ENCODE measurements around the gene SP4. TPM values are rescaled to one million over a fixed set of nuclear protein-coding genes. Genes with fewer than 3 reads are reported as not detected.

Gene SP4
- total RNA-seq, 4 donors from 2014 or later: 4.2 to 16.5 (median 5.1) TPM

DNA sequence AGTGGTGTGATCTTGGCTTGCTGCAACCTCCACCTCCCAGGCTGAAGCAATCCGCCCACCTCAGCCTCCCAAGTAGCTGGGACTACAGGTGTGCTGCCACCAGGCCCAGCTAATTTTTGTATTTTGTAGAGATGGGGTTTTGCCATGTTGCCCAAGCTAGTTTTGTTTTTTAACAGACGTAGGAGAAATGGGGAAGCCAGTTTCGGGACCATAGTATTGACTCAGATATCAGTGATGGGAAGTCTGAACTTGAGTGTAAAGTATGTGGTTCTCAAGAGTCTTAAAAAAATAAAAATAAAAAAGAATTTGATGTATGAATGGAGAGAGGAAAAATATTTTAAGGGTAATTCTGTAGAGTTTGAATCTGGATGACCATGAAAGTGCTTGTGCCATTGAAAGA lies 34.2 kb downstream of the SP4 start:
- Histone ChIP-seq H3K27ac (no peak overlapping the region), H3K36me3 (peaks cover 0 to 9% (median 0%) of the 10 kb centered on the region in 3 donors), H3K4me1 (no peaks in the 10 kb centered on the region), H3K27me3 (no peaks in the 10 kb centered on the region), H3K4me3 (no peak overlapping the region), H3K9me3 (no peaks in the 10 kb centered on the region)
- TF ChIP-seq POLR2A (IDR thresholded peaks at IDR 0.05): no peak
- TF ChIP-seq, protein P1, sequence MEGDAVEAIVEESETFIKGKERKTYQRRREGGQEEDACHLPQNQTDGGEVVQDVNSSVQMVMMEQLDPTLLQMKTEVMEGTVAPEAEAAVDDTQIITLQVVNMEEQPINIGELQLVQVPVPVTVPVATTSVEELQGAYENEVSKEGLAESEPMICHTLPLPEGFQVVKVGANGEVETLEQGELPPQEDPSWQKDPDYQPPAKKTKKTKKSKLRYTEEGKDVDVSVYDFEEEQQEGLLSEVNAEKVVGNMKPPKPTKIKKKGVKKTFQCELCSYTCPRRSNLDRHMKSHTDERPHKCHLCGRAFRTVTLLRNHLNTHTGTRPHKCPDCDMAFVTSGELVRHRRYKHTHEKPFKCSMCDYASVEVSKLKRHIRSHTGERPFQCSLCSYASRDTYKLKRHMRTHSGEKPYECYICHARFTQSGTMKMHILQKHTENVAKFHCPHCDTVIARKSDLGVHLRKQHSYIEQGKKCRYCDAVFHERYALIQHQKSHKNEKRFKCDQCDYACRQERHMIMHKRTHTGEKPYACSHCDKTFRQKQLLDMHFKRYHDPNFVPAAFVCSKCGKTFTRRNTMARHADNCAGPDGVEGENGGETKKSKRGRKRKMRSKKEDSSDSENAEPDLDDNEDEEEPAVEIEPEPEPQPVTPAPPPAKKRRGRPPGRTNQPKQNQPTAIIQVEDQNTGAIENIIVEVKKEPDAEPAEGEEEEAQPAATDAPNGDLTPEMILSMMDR (IDR thresholded peaks at IDR 0.05): no peak
- no peak for DNase-seq

DNA sequence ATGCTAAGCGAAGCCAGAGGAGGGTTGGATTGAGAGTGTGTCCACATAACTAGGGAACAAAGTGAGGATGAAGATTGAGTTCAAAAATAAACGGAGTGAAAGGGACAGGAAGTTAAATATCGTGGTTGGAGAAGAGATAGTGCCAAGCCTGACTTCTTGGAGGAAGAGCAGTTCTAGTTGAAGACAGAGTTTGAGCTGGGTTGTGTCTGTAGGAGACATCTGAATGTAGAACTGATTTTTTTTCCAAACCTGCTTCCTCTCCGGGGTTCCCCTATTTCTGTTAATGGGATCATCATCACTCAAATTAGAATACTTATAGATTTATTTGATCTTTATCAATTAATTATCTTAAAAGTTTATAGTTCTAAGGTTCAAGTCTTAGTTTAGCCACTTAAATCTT lies 35.6 kb downstream of the SP4 start:
- no peaks in the 10 kb centered on the region for H3K4me1 ChIP-seq
- no peak for TF ChIP-seq POLR2A (IDR thresholded peaks at IDR 0.05)
- TF ChIP-seq, protein P1 (IDR thresholded peaks at IDR 0.05): no peak

DNA sequence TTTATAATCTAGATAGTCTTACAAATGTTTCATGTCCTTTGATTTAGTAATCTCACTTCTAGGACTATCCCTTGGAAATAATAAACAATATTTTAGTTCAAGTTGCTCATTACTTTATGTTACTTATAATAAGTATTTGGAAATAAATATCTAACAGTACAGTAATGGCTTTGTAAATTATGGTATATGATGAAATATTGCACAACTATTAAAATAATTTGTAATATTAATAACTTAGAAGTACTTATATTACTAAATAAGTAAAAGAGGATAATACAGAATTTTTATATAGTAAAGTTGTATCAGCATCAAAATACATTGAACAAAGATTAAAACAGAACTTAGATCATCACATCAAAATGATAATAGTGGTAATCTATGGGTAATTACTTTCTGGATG lies 41.1 kb downstream of the SP4 start:
- H3K36me3 ChIP-seq: no peaks in the 10 kb centered on the region
- no peak overlapping the region for H3K4me3 ChIP-seq
- H3K9me3 ChIP-seq: no peaks in the 10 kb centered on the region
- no peak for DNase-seq
- TF ChIP-seq POLR2A (IDR thresholded peaks at IDR 0.05): no peak
- TF ChIP-seq, protein P1 (IDR thresholded peaks at IDR 0.05): no peak
- no peak overlapping the region for H3K27ac ChIP-seq
- no peaks in the 10 kb centered on the region for H3K4me1 ChIP-seq
- H3K27me3 ChIP-seq: no peaks in the 10 kb centered on the region

More for the DNA sequence above, 35.6 kb downstream of the SP4 start:
- H3K27ac ChIP-seq: no peak overlapping the region
- no peaks in the 10 kb centered on the region for H3K27me3 ChIP-seq
- peaks cover 0 to 9% (median 0%) of the 10 kb centered on the region in 3 donors for H3K36me3 ChIP-seq
- H3K9me3 ChIP-seq: no peaks in the 10 kb centered on the region
- H3K4me3 ChIP-seq: no peak overlapping the region
- DNase-seq: no peak

DNA sequence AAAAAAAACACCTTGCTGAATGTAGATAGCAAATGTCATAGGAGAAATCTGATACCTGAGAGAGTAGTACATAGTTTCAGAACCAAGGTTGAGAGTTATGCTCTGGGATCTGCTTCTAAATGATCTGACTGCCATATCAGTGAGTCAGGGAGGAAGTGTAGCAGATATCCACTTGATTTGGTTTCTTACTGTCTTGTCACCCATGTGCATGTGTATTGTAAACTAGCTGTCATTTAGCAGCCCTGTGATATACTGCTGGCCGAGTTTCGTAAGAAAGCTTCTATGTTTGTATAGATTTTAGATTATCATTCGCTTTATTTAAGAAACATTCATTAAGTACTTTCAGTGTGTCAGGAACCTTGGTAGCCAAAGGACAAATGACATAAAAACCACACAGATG lies 42.0 kb downstream of the SP4 start:
- Histone ChIP-seq H3K9me3 (no peaks in the 10 kb centered on the region), H3K36me3 (no peaks in the 10 kb centered on the region), H3K27ac (no peak overlapping the region), H3K27me3 (no peaks in the 10 kb centered on the region), H3K4me3 (no peak overlapping the region), H3K4me1 (no peaks in the 10 kb centered on the region)
- DNase-seq: no peak
- no peak for TF ChIP-seq POLR2A (IDR thresholded peaks at IDR 0.05)
- TF ChIP-seq, protein P1 (IDR thresholded peaks at IDR 0.05): no peak

DNA sequence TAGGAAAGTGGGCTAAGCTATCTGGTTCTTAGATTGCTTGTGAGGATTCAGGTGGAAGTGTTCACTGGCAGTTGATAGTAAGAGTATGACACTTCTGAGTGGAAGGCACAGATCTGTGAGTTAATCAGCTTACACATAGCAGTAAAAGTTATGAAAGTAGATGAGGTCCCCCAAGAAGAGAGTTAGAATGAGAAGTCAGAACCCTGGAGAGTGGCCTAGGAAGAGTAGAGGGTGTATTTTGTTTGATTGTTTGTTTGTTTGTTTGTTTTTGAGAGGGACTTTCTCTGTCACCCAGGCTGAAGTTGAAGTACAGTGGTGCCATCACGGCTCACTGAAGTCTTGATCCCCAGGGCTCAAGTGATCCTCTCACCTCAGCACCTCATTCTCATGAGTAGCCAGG lies 44.1 kb downstream of the SP4 start:
- H3K36me3 ChIP-seq: no peaks in the 10 kb centered on the region
- H3K9me3 ChIP-seq: no peaks in the 10 kb centered on the region
- no peak overlapping the region for H3K4me3 ChIP-seq
- no peak for DNase-seq
- H3K4me1 ChIP-seq: no peaks in the 10 kb centered on the region
- no peak overlapping the region for H3K27ac ChIP-seq
- no peaks in the 10 kb centered on the region for H3K27me3 ChIP-seq
- TF ChIP-seq, protein P1 (IDR thresholded peaks at IDR 0.05): no peak
- TF ChIP-seq POLR2A (IDR thresholded peaks at IDR 0.05): no peak

DNA sequence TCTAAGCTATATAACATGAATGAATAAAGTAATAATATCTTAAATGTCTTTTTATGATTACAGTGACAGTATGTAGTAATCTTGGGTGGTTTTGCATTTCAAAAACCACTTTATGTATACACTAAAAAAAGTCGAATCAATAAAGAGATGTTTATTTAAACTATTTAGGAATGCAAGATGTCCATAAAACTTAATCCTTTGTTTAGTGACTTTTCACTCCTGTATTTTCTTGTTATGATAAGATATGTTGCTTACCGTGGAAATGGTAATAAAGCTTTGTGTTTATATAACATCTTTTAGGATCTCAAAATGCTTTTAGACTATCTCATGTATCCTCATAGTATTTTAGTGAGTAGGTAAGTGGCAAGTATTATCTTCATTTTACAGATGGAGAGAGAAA lies 48.5 kb downstream of the SP4 start:
- Histone ChIP-seq H3K9me3 (no peaks in the 10 kb centered on the region), H3K27me3 (no peaks in the 10 kb centered on the region), H3K4me3 (no peak overlapping the region), H3K4me1 (no peaks in the 10 kb centered on the region), H3K27ac (no peak overlapping the region), H3K36me3 (peaks cover 0 to 7% (median 0%) of the 10 kb centered on the region in 3 donors)
- no peak for DNase-seq
- TF ChIP-seq POLR2A (IDR thresholded peaks at IDR 0.05): no peak
- TF ChIP-seq, protein P1 (IDR thresholded peaks at IDR 0.05): no peak

Data from Peyer's patch (tissue), 4 donors.